ENCODE results near the gene KIAA0825.

Gene KIAA0825

GRCh38 chr5:94499806-94500205 is 118.6 kb downstream of the KIAA0825 start:
- no peak for DNase-seq

GRCh38 chr5:94498199-94498598 is 120.2 kb downstream of the KIAA0825 start:
- DNase-seq, result no peak

- DNase-seq, result no peak
Measured at GRCh38 chr5:94485067-94485466, 133.3 kb downstream of the KIAA0825 start.

GRCh38 chr5:94481059-94481458 is 137.3 kb downstream of the KIAA0825 start:
- DNase-seq, result no peak

- DNase-seq, result no peak
Measured at GRCh38 chr5:94480486-94480885, 137.9 kb downstream of the KIAA0825 start.

GRCh38 chr5:94473936-94474335 is 144.5 kb downstream of the KIAA0825 start:
- DNase-seq, result peak; percentile 28

GRCh38 chr5:94471521-94471920 is 146.9 kb downstream of the KIAA0825 start:
- DNase-seq, result peak; percentile 77

GRCh38 chr5:94470802-94471201 is 147.6 kb downstream of the KIAA0825 start:
- DNase-seq, result no peak

GRCh38 chr5:94469894-94470329 is 148.5 kb downstream of the KIAA0825 start:
- peak; percentile 92 for DNase-seq

GRCh38 chr5:94467954-94468930 is 150.2 kb downstream of the KIAA0825 start:
- no peak for DNase-seq

- no peak for DNase-seq
Measured at GRCh38 chr5:94467346-94467953, 151.0 kb downstream of the KIAA0825 start.

- DNase-seq, result peak; percentile 89
Measured at GRCh38 chr5:94463739-94464138, 154.7 kb downstream of the KIAA0825 start.

- no peak for DNase-seq
Measured at GRCh38 chr5:94461131-94461530, 157.3 kb downstream of the KIAA0825 start.

- no peak for DNase-seq
Measured at GRCh38 chr5:94459915-94460314, 158.5 kb downstream of the KIAA0825 start.

GRCh38 chr5:94457788-94458187 is 160.6 kb downstream of the KIAA0825 start:
- DNase-seq, result no peak

- no peak for DNase-seq
Measured at GRCh38 chr5:94445726-94446125, 172.7 kb downstream of the KIAA0825 start.

- DNase-seq, result peak; percentile 13
Measured at GRCh38 chr5:94442991-94443390, 175.4 kb downstream of the KIAA0825 start.

GRCh38 chr5:94442076-94442475 is 176.3 kb downstream of the KIAA0825 start:
- no peak for DNase-seq

- DNase-seq, result no peak
Measured at GRCh38 chr5:94440015-94440414, 178.4 kb downstream of the KIAA0825 start.

GRCh38 chr5:94433397-94434163 is 184.8 kb downstream of the KIAA0825 start:
- DNase-seq, result peak; percentile 65

- DNase-seq, result peak; percentile 29
Measured at GRCh38 chr5:94432499-94432898, 185.9 kb downstream of the KIAA0825 start.

GRCh38 chr5:94431696-94432095 is 186.7 kb downstream of the KIAA0825 start:
- no peak for DNase-seq

- no peak for DNase-seq
Measured at GRCh38 chr5:94429566-94429965, 188.8 kb downstream of the KIAA0825 start.

Data from fibroblast of upper back skin (primary cell).